ENCODE measurements around the gene DNAJB6. TPM values are rescaled to one million over a fixed set of nuclear protein-coding genes. Genes with fewer than 3 reads are reported as not detected.

Gene DNAJB6
- total RNA-seq, 1 experiment from 2014 or later, result 288 TPM

- no peak for TF ChIP-seq USF2 (CRISPR knock-in tag; IDR thresholded peaks at IDR 0.05)
- TF ChIP-seq IRF2 (CRISPR knock-in tag; IDR thresholded peaks at IDR 0.05; ENCODE audit: borderline replicate concordance, low read depth), result no peak
- TF ChIP-seq FOXP1 (CRISPR knock-in tag; IDR thresholded peaks at IDR 0.05; ENCODE audit: borderline replicate concordance), result no peak
These were observed 75.8 kb downstream of the DNAJB6 start (continued) for GRCh38 chr7:157412491-157413180.

GRCh38 chr7:157413881-157414701 is 77.3 kb downstream of the DNAJB6 start:
- peak overlapping the region; percentile 98 for H3K27ac Mint-ChIP-seq
- H3K4me3 Mint-ChIP-seq, result no peak overlapping the region
- no peak for DNase-seq (ENCODE audit: low spot score)
- no peaks in the 10 kb centered on the region for H3K27me3 Mint-ChIP-seq (ENCODE audit: low read depth)
- peaks cover 45% of the 10 kb centered on the region for H3K36me3 Mint-ChIP-seq
- POLR2A ChIA-PET, result no interaction called here
- H3K9me3 Mint-ChIP-seq, result no peaks in the 10 kb centered on the region
- peaks cover 36% of the 10 kb centered on the region for H3K4me1 Mint-ChIP-seq
- TF ChIP-seq CBFB (CRISPR knock-in tag; IDR thresholded peaks at IDR 0.05; ENCODE audit: low read depth), result no peak
- no peak for TF ChIP-seq CREB1 (CRISPR knock-in tag; IDR thresholded peaks at IDR 0.05)
- TF ChIP-seq, protein P1, sequence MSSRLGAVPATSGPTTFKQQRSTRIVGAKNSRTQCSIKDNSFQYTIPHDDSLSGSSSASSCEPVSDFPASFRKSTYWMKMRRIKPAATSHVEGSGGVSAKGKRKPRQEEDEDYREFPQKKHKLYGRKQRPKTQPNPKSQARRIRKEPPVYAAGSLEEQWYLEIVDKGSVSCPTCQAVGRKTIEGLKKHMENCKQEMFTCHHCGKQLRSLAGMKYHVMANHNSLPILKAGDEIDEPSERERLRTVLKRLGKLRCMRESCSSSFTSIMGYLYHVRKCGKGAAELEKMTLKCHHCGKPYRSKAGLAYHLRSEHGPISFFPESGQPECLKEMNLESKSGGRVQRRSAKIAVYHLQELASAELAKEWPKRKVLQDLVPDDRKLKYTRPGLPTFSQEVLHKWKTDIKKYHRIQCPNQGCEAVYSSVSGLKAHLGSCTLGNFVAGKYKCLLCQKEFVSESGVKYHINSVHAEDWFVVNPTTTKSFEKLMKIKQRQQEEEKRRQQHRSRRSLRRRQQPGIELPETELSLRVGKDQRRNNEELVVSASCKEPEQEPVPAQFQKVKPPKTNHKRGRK (CRISPR knock-in tag; IDR thresholded peaks at IDR 0.05; ENCODE audit: borderline replicate concordance), result no peak
- no peak for TF ChIP-seq TEAD4 (CRISPR knock-in tag; IDR thresholded peaks at IDR 0.05)
- CTCF ChIA-PET, result interaction anchor here (0.5 to 2.1 kb wide), 4 partner anchors 14 to 991 kb away, joined by 3 to 8 read pairs (median 4); no protein-coding TSS in a partner anchor
- ATAC-seq, result no peak

DNA sequence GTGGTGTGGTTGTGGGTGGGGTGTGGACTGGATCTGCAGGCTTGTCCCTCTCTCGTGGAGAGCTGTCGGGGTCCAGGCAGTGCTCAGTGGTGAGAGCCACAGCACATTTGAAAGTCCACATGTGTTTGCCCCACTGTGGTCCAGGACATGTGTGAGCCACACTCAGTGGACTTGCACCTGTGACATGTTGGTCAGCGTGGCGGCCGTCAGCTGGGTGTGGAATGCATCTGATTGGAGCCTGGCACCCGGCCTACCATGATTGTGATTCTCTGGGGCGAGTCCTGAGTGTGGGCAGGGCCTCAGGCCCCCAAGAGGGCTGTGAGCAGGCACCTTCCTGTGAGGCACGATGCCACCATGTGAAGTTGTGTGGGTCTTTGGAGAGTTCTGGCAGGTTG is 77.9 kb downstream of the DNAJB6 start:
- ChIA-PET POLR2A (no interaction called here), CTCF (interaction anchor here (2.1 kb wide), 1 partner anchor 18 kb away, joined by 8 read pairs; no protein-coding TSS in a partner anchor)
- DNase-seq (ENCODE audit: low spot score) (no peak), ATAC-seq (no peak)
- Mint-ChIP-seq H3K27ac (peak overlapping the region; percentile 98), H3K4me3 (no peak overlapping the region), H3K36me3 (peaks cover 43% of the 10 kb centered on the region), H3K27me3 (ENCODE audit: low read depth) (no peaks in the 10 kb centered on the region), H3K4me1 (peaks cover 35% of the 10 kb centered on the region), H3K9me3 (no peaks in the 10 kb centered on the region)
- TF ChIP-seq, protein P2, sequence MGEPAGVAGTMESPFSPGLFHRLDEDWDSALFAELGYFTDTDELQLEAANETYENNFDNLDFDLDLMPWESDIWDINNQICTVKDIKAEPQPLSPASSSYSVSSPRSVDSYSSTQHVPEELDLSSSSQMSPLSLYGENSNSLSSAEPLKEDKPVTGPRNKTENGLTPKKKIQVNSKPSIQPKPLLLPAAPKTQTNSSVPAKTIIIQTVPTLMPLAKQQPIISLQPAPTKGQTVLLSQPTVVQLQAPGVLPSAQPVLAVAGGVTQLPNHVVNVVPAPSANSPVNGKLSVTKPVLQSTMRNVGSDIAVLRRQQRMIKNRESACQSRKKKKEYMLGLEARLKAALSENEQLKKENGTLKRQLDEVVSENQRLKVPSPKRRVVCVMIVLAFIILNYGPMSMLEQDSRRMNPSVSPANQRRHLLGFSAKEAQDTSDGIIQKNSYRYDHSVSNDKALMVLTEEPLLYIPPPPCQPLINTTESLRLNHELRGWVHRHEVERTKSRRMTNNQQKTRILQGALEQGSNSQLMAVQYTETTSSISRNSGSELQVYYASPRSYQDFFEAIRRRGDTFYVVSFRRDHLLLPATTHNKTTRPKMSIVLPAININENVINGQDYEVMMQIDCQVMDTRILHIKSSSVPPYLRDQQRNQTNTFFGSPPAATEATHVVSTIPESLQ (CRISPR knock-in tag; IDR thresholded peaks at IDR 0.05), result no peak
- TF ChIP-seq, protein P3, sequence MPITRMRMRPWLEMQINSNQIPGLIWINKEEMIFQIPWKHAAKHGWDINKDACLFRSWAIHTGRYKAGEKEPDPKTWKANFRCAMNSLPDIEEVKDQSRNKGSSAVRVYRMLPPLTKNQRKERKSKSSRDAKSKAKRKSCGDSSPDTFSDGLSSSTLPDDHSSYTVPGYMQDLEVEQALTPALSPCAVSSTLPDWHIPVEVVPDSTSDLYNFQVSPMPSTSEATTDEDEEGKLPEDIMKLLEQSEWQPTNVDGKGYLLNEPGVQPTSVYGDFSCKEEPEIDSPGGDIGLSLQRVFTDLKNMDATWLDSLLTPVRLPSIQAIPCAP (CRISPR knock-in tag; IDR thresholded peaks at IDR 0.05), result no peak
- no peak for TF ChIP-seq ZNF281 (CRISPR knock-in tag; IDR thresholded peaks at IDR 0.05)
- no peak for TF ChIP-seq ZNF121 (CRISPR knock-in tag; IDR thresholded peaks at IDR 0.05)
- TF ChIP-seq GABPB1 (CRISPR knock-in tag; IDR thresholded peaks at IDR 0.05), result no peak
- TF ChIP-seq MXD4 (CRISPR knock-in tag; IDR thresholded peaks at IDR 0.05; ENCODE audit: borderline replicate concordance), result no peak
- TF ChIP-seq, protein P4, sequence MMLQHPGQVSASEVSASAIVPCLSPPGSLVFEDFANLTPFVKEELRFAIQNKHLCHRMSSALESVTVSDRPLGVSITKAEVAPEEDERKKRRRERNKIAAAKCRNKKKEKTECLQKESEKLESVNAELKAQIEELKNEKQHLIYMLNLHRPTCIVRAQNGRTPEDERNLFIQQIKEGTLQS (CRISPR knock-in tag; conservative IDR thresholded peaks at IDR 0.05), result no peak
- TF ChIP-seq NR3C1 (CRISPR knock-in tag; conservative IDR thresholded peaks at IDR 0.05; ENCODE audit: low read depth), result no peak
- no peak for TF ChIP-seq ZNF396 (CRISPR knock-in tag; IDR thresholded peaks at IDR 0.05; ENCODE audit: borderline replicate concordance)
- no peak for TF ChIP-seq RELA (CRISPR knock-in tag; IDR thresholded peaks at IDR 0.05; ENCODE audit: borderline replicate concordance)
- TF ChIP-seq, protein P5, sequence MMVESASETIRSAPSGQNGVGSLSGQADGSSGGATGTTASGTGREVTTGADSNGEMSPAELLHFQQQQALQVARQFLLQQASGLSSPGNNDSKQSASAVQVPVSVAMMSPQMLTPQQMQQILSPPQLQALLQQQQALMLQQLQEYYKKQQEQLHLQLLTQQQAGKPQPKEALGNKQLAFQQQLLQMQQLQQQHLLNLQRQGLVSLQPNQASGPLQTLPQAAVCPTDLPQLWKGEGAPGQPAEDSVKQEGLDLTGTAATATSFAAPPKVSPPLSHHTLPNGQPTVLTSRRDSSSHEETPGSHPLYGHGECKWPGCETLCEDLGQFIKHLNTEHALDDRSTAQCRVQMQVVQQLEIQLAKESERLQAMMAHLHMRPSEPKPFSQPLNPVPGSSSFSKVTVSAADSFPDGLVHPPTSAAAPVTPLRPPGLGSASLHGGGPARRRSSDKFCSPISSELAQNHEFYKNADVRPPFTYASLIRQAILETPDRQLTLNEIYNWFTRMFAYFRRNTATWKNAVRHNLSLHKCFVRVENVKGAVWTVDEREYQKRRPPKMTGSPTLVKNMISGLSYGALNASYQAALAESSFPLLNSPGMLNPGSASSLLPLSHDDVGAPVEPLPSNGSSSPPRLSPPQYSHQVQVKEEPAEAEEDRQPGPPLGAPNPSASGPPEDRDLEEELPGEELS (CRISPR knock-in tag; IDR thresholded peaks at IDR 0.05), result no peak
- TF ChIP-seq KAT7 (CRISPR knock-in tag; IDR thresholded peaks at IDR 0.05; ENCODE audit: borderline replicate concordance), result no peak
- TF ChIP-seq SMAD4 (CRISPR knock-in tag; IDR thresholded peaks at IDR 0.05), result no peak
- TF ChIP-seq TP53 (CRISPR knock-in tag; IDR thresholded peaks at IDR 0.05), result no peak
- TF ChIP-seq RORB (CRISPR knock-in tag; IDR thresholded peaks at IDR 0.05), result no peak

Data from WTC11 (cell line).